Lung (tissue), 12 donors: ENCODE measurements around the gene MYO18A. TPM values are rescaled to one million over a fixed set of nuclear protein-coding genes. Genes with fewer than 3 reads are reported as not detected.

Experiments
- ATAC-seq: fragments of 200-7000 bp; cut with Tn5 transposase; one replicate; pipeline ENCODE4 v1.9.1; 2020; ENCODE audit warnings: moderate number of reproducible peaks; ENCODE audit not compliant: insufficient read depth, low FRiP score
- DNase-seq, 3 donors: peaks; one replicate each; pipeline ENCODE4 v3.0.0-alpha.2; 2013 to 2017
- H3K27ac ChIP-seq, 2 donors: one replicate each; pipeline ENCODE4 v1.5.1; 2013; ENCODE audit warnings: mild to moderate bottlenecking in 2 of 2, moderate library complexity in 2 of 2, control low read depth in 1 of 2, inconsistent platforms in 1 of 2, low read depth in 1 of 2, low read length in 1 of 2
- H3K27me3 ChIP-seq, 3 donors: one replicate each; pipeline ENCODE4 v1.5.1; 2013; ENCODE audit warnings: low read length in 2 of 3; ENCODE audit not compliant: control insufficient read depth in 3 of 3, insufficient read depth in 3 of 3
- H3K36me3 ChIP-seq, 4 donors: one replicate each; pipeline ENCODE4 v1.5.1; 2013; ENCODE audit warnings: low read length in 4 of 4, mild to moderate bottlenecking in 1 of 4, moderate library complexity in 1 of 4; ENCODE audit not compliant: control insufficient read depth in 4 of 4, insufficient read depth in 4 of 4
- H3K4me1 ChIP-seq, 5 donors: one replicate each; pipeline ENCODE4 v1.5.1; 2013; ENCODE audit warnings: low read length in 5 of 5, mild to moderate bottlenecking in 2 of 5, moderate library complexity in 1 of 5; ENCODE audit not compliant: control insufficient read depth in 5 of 5, insufficient read depth in 5 of 5
- H3K4me3 ChIP-seq: one replicate; pipeline ENCODE4 v1.5.1; 2013; ENCODE audit warnings: mild to moderate bottlenecking, control low read depth, moderate library complexity
- H3K9ac ChIP-seq, 2 donors: one replicate each; pipeline ENCODE4 v1.5.1; 2013; ENCODE audit warnings: low read length in 2 of 2, control low read depth in 1 of 2; ENCODE audit not compliant: insufficient read depth in 1 of 2
- H3K9me3 ChIP-seq, 4 donors: one replicate each; pipeline ENCODE4 v1.5.1; 2013; ENCODE audit warnings: low read length in 3 of 4, mild to moderate bottlenecking in 1 of 4, moderate library complexity in 1 of 4; ENCODE audit not compliant: control insufficient read depth in 4 of 4, insufficient read depth in 3 of 4
- CTCF ChIP-seq: IDR thresholded peaks from 2 replicates; pipeline ENCODE4 v1.5.1; 2012; ENCODE audit warnings: mild to moderate bottlenecking; ENCODE audit errors: control extremely low read depth, extremely low read depth
- WGBS, 2 donors: extraction: QIAGEN DNeasy Blood & Tissue Kit; methylation state at CpG; one replicate each; pipeline ENCODE4 v1.1.7; 2013; 5-methylcytosine and 5-hydroxymethylcytosine counted together
- polyA plus RNA-seq, 2 donors: library from polyadenylated mRNA; stranded (reverse); fragments of 200-250 nt; gene quantifications; one replicate each; pipeline ENCODE4 v1.2.1, GENCODE V29; 2013
- total RNA-seq, 2 donors: library from RNA; depleted of rRNA in 1 of 2; stranded (reverse); fragments of >200 nt in 1 of 2; gene quantifications; one replicate each; pipeline ENCODE4 v1.2.1, GENCODE V29; 2014 to 2021
- donor health status: control.
- donor health status: control.
- donor health status: Bipolar disorder and iron deficiency.
- donor health status: healthy.
- donor health status: DM: yes; HTN: yes; CAD: no.

Gene MYO18A
- total and polyA plus RNA-seq, 4 donors, result 19.0 to 65.2 (median 49.3) TPM

GRCh38 chr17:29102741-29103181 lies 77.4 kb downstream of the MYO18A start:
- peaks cover 9 to 66% (median 24%) of the 10 kb centered on the region in 4 donors for H3K36me3 ChIP-seq
- DNase-seq, result no peak
- H3K9ac ChIP-seq, result no peak overlapping the region
- no peaks in the 10 kb centered on the region for H3K27me3 ChIP-seq
- no peak overlapping the region for H3K4me3 ChIP-seq
- TF ChIP-seq CTCF, result no peak
- no peak overlapping the region for H3K27ac ChIP-seq
- WGBS, 2 donors, result 84 to 90% methylated on average over 11 of the region's 11 CpGs
- ATAC-seq, result no peak
- H3K9me3 ChIP-seq, result no peaks in the 10 kb centered on the region
- H3K4me1 ChIP-seq, result no peaks in the 10 kb centered on the region

- no peak for TF ChIP-seq CTCF
These were observed 78.2 kb downstream of the MYO18A start for GRCh38 chr17:29102046-29102445.

GRCh38 chr17:29100296-29100695 lies 79.9 kb downstream of the MYO18A start:
- 66 to 77% methylated on average over 8 of the region's 8 CpGs for WGBS, 2 donors
- Histone ChIP-seq H3K36me3 (peaks cover 9 to 79% (median 22%) of the 10 kb centered on the region in 4 donors), H3K4me1 (no peaks in the 10 kb centered on the region), H3K27me3 (no peaks in the 10 kb centered on the region), H3K9ac (no peak overlapping the region), H3K27ac (no peak overlapping the region), H3K9me3 (no peaks in the 10 kb centered on the region), H3K4me3 (no peak overlapping the region)
- TF ChIP-seq CTCF, result no peak
- ATAC-seq, result no peak
- peak in 1 of 3 donors; percentile 21 for DNase-seq

More at GRCh38 chr17:29102046-29102445, 78.2 kb downstream of the MYO18A start:
- 92 to 96% methylated on average over 3 of the region's 3 CpGs for WGBS, 2 donors
- no peak for ATAC-seq
- Histone ChIP-seq H3K27ac (no peak overlapping the region), H3K4me1 (no peaks in the 10 kb centered on the region), H3K9ac (no peak overlapping the region), H3K36me3 (peaks cover 13 to 73% (median 23%) of the 10 kb centered on the region in 4 donors), H3K27me3 (no peaks in the 10 kb centered on the region), H3K4me3 (no peak overlapping the region), H3K9me3 (no peaks in the 10 kb centered on the region)
- no peak for DNase-seq

- TF ChIP-seq CTCF, result no peak
- no peak overlapping the region for H3K9ac ChIP-seq
- H3K4me3 ChIP-seq, result no peak overlapping the region
- no peaks in the 10 kb centered on the region for H3K9me3 ChIP-seq
- ATAC-seq (no peak), DNase-seq (no peak)
- no peak overlapping the region for H3K27ac ChIP-seq
- WGBS, 2 donors, result 88 to 93% methylated on average over 5 of the region's 5 CpGs
- peaks cover 9 to 84% (median 23%) of the 10 kb centered on the region in 4 donors for H3K36me3 ChIP-seq
- no peaks in the 10 kb centered on the region for H3K4me1 ChIP-seq
- H3K27me3 ChIP-seq, result no peaks in the 10 kb centered on the region
These were observed 80.7 kb downstream of the MYO18A start for GRCh38 chr17:29099527-29099926.
